Karpas-422 (cell line): ENCODE measurements around the gene ADAT2. TPM values are rescaled to one million over a fixed set of nuclear protein-coding genes. Genes with fewer than 3 reads are reported as not detected.

Experiments
- DNase-seq: peaks from one replicate; pipeline ENCODE4 v3.0.0-alpha.2; 2015
- H2AFZ ChIP-seq: fragments of 200-600 bp; sonication (generic); 2 replicates; pipeline ENCODE4 v1.6.1; 2014; ENCODE audit warnings: antibody characterized with exemption, low read length, mixed read lengths
- H3K27ac ChIP-seq: fragments of 200-600 bp; sonication (generic); 2 replicates; pipeline ENCODE4 v1.5.1; 2014; ENCODE audit warnings: mild to moderate bottlenecking, low read length, moderate library complexity
- H3K27me3 ChIP-seq: fragments of 200-600 bp; sonication (generic); 2 replicates; pipeline ENCODE4 v1.6.1; 2014; ENCODE audit warnings: low read length, mixed read lengths
- H3K36me3 ChIP-seq: fragments of 200-600 bp; sonication (generic); 2 replicates; pipeline ENCODE4 v1.6.1; 2014; ENCODE audit warnings: low read length, mixed read lengths; ENCODE audit not compliant: insufficient read depth
- H3K4me1 ChIP-seq: fragments of 200-600 bp; sonication (generic); 2 replicates; pipeline ENCODE4 v1.6.1; 2014; ENCODE audit warnings: mild to moderate bottlenecking, low read length, mixed read lengths
- H3K4me2 ChIP-seq: fragments of 200-600 bp; sonication (generic); 2 replicates; pipeline ENCODE4 v1.6.1; 2014; ENCODE audit warnings: low read length, low read depth, mild to moderate bottlenecking; ENCODE audit not compliant: poor library complexity, severe bottlenecking
- H3K4me3 ChIP-seq: fragments of 200-600 bp; sonication (generic); 2 replicates; pipeline ENCODE4 v1.5.1; 2014; ENCODE audit warnings: mild to moderate bottlenecking, antibody characterized with exemption, low read length, mixed read lengths
- H3K79me2 ChIP-seq: fragments of 200-600 bp; sonication (generic); 2 replicates; pipeline ENCODE4 v1.6.1; 2014; ENCODE audit warnings: mild to moderate bottlenecking, low read length, mixed read lengths
- H3K9ac ChIP-seq: fragments of 200-600 bp; sonication (generic); 2 replicates; pipeline ENCODE4 v1.6.0; 2014; ENCODE audit warnings: low read length
- H3K9me2 ChIP-seq: fragments of 200-600 bp; sonication (generic), shearing (Covaris generic); replicated peaks from 2 replicates; pipeline ENCODE4 v1.6.0; 2014; ENCODE audit warnings: mild to moderate bottlenecking, low read length, moderate library complexity; ENCODE audit not compliant: insufficient read depth
- H3K9me3 ChIP-seq: fragments of 300-700, 200-600 bp; sonication (generic); 2 replicates; pipeline ENCODE4 v1.6.1; 2014; ENCODE audit warnings: low read length, mixed read lengths
- H4K20me1 ChIP-seq: fragments of 200-600 bp; sonication (generic); 2 replicates; pipeline ENCODE4 v1.6.1; 2014; ENCODE audit warnings: mild to moderate bottlenecking, antibody characterized with exemption, low read length, low read depth; ENCODE audit not compliant: insufficient read depth
- total RNA-seq: library from RNA; depleted of rRNA; stranded (reverse); fragments of >200 nt; shearing (Covaris generic); gene quantifications from 2 replicates; pipeline ENCODE4 v1.2.3, GENCODE V29; 2014; ENCODE audit warnings: low replicate concordance

The ADAT2 gene
- total RNA-seq, 1 experiment from 2014 or later = 21.3 TPM

- no peaks in the 10 kb centered on the region for H3K79me2 ChIP-seq
- H3K9me2 ChIP-seq = no peaks in the 10 kb centered on the region
- no peak overlapping the region for H3K9ac ChIP-seq
- no peak for DNase-seq
- no peak overlapping the region for H3K4me2 ChIP-seq
- no peaks in the 10 kb centered on the region for H3K36me3 ChIP-seq
- H3K4me3 ChIP-seq = no peak overlapping the region
- no peak overlapping the region for H2AFZ ChIP-seq
- no peaks in the 10 kb centered on the region for H3K9me3 ChIP-seq
- no peaks in the 10 kb centered on the region for H3K27me3 ChIP-seq
- H3K4me1 ChIP-seq = no peaks in the 10 kb centered on the region
- no peak overlapping the region for H3K27ac ChIP-seq
- no peaks in the 10 kb centered on the region for H4K20me1 ChIP-seq
Measured at GRCh38 chr6:143397227-143398222, 53.0 kb downstream of the ADAT2 start.

- no peak overlapping the region for H2AFZ ChIP-seq
- no peak overlapping the region for H3K9ac ChIP-seq
Measured at GRCh38 chr6:143396497-143397226, 53.8 kb downstream of the ADAT2 start.

GRCh38 chr6:143395699-143396098, 54.8 kb downstream of the ADAT2 start:
- H3K27ac ChIP-seq = no peak overlapping the region
- no peak for DNase-seq
- H3K9me3 ChIP-seq = no peaks in the 10 kb centered on the region
- no peak overlapping the region for H3K4me3 ChIP-seq
- no peak overlapping the region for H3K9ac ChIP-seq
- no peak overlapping the region for H3K4me2 ChIP-seq
- no peaks in the 10 kb centered on the region for H3K79me2 ChIP-seq
- H3K27me3 ChIP-seq = no peaks in the 10 kb centered on the region
- H2AFZ ChIP-seq = no peak overlapping the region
- no peaks in the 10 kb centered on the region for H3K36me3 ChIP-seq
- H4K20me1 ChIP-seq = no peaks in the 10 kb centered on the region
- no peaks in the 10 kb centered on the region for H3K9me2 ChIP-seq
- H3K4me1 ChIP-seq = no peaks in the 10 kb centered on the region

More at GRCh38 chr6:143396497-143397226, 53.8 kb downstream of the ADAT2 start:
- H3K4me2 ChIP-seq = no peak overlapping the region
- H3K27me3 ChIP-seq = no peaks in the 10 kb centered on the region
- H3K27ac ChIP-seq = no peak overlapping the region
- no peaks in the 10 kb centered on the region for H3K79me2 ChIP-seq
- DNase-seq = no peak
- no peak overlapping the region for H3K4me3 ChIP-seq
- no peaks in the 10 kb centered on the region for H3K36me3 ChIP-seq
- H3K9me2 ChIP-seq = no peaks in the 10 kb centered on the region
- no peaks in the 10 kb centered on the region for H3K4me1 ChIP-seq
- no peaks in the 10 kb centered on the region for H3K9me3 ChIP-seq
- H4K20me1 ChIP-seq = no peaks in the 10 kb centered on the region

GRCh38 chr6:143394389-143394788, 56.1 kb downstream of the ADAT2 start:
- no peak for DNase-seq
- Histone ChIP-seq H3K27ac (no peak overlapping the region), H4K20me1 (no peaks in the 10 kb centered on the region), H3K4me3 (no peak overlapping the region), H3K27me3 (no peaks in the 10 kb centered on the region), H3K4me2 (no peak overlapping the region), H3K9me3 (no peaks in the 10 kb centered on the region), H3K4me1 (no peaks in the 10 kb centered on the region), H3K79me2 (no peaks in the 10 kb centered on the region), H3K9me2 (no peaks in the 10 kb centered on the region), H3K36me3 (no peaks in the 10 kb centered on the region), H3K9ac (no peak overlapping the region), H2AFZ (no peak overlapping the region)

GRCh38 chr6:143390278-143390677, 60.2 kb downstream of the ADAT2 start:
- Histone ChIP-seq H3K4me2 (no peak overlapping the region), H4K20me1 (no peaks in the 10 kb centered on the region), H3K27me3 (no peaks in the 10 kb centered on the region), H3K79me2 (no peaks in the 10 kb centered on the region), H3K9me3 (no peaks in the 10 kb centered on the region), H3K27ac (no peak overlapping the region), H2AFZ (no peak overlapping the region), H3K9me2 (no peaks in the 10 kb centered on the region), H3K9ac (no peak overlapping the region), H3K4me1 (no peaks in the 10 kb centered on the region; the same call in 1 of the 2 replicates), H3K4me3 (no peak overlapping the region), H3K36me3 (no peaks in the 10 kb centered on the region)
- no peak for DNase-seq

GRCh38 chr6:143385636-143386035, 64.9 kb downstream of the ADAT2 start:
- no peak overlapping the region for H3K27ac ChIP-seq
- H4K20me1 ChIP-seq = no peaks in the 10 kb centered on the region
- H3K4me2 ChIP-seq = no peak overlapping the region
- peaks cover 6% of the 10 kb centered on the region for H3K4me1 ChIP-seq
- no peaks in the 10 kb centered on the region for H3K9me2 ChIP-seq
- H3K27me3 ChIP-seq = no peaks in the 10 kb centered on the region
- H3K79me2 ChIP-seq = no peaks in the 10 kb centered on the region
- H3K4me3 ChIP-seq = no peak overlapping the region
- no peak overlapping the region for H2AFZ ChIP-seq
- H3K9ac ChIP-seq = no peak overlapping the region
- H3K9me3 ChIP-seq = no peaks in the 10 kb centered on the region
- no peak for DNase-seq
- no peaks in the 10 kb centered on the region for H3K36me3 ChIP-seq

GRCh38 chr6:143376861-143377260, 73.6 kb downstream of the ADAT2 start:
- no peaks in the 10 kb centered on the region for H4K20me1 ChIP-seq
- no peak overlapping the region for H2AFZ ChIP-seq
- H3K4me1 ChIP-seq = no peaks in the 10 kb centered on the region
- DNase-seq = no peak
- H3K4me3 ChIP-seq = no peak overlapping the region
- H3K27ac ChIP-seq = no peak overlapping the region
- no peak overlapping the region for H3K4me2 ChIP-seq
- H3K79me2 ChIP-seq = no peaks in the 10 kb centered on the region
- H3K9me3 ChIP-seq = no peaks in the 10 kb centered on the region
- no peaks in the 10 kb centered on the region for H3K36me3 ChIP-seq
- H3K27me3 ChIP-seq = no peaks in the 10 kb centered on the region
- no peaks in the 10 kb centered on the region for H3K9me2 ChIP-seq
- H3K9ac ChIP-seq = no peak overlapping the region

- Histone ChIP-seq H2AFZ (no peak overlapping the region), H3K9me3 (no peaks in the 10 kb centered on the region), H3K27ac (no peak overlapping the region), H3K4me3 (no peak overlapping the region), H4K20me1 (no peaks in the 10 kb centered on the region), H3K27me3 (no peaks in the 10 kb centered on the region), H3K79me2 (no peaks in the 10 kb centered on the region), H3K9ac (no peak overlapping the region), H3K4me2 (no peak overlapping the region), H3K9me2 (no peaks in the 10 kb centered on the region), H3K4me1 (no peaks in the 10 kb centered on the region), H3K36me3 (no peaks in the 10 kb centered on the region)
- no peak for DNase-seq
Measured at GRCh38 chr6:143376375-143376774, 74.1 kb downstream of the ADAT2 start.
